Measurements from ENCODE around the gene GCM1. TPM values are rescaled to one million over a fixed set of nuclear protein-coding genes. Genes with fewer than 3 reads are reported as not detected.

Gene GCM1
- 0.07 TPM for total RNA-seq (2021; ENCODE audit: unreplicated experiment)
- not detected in 2 replicates for polyA plus RNA-seq (2012)
- Bru-seq, nascent RNA = percentile 8 among the genes with signal in this experiment
- BruChase-seq, experiment 1, labeled RNA remaining after a 6-hour chase = percentile 18 among the genes with signal in this experiment
- percentile 9 among the genes with signal in this experiment for BruChase-seq, experiment 2, labeled RNA remaining after a 2-hour chase
- long read RNA-seq = 0 reads

GRCh38 chr6:53148684-53149083 lies at the start of gene GCM1:
Gene GCM1 (minus strand): TSS chr6:53148841. CDS start chr6:53145632, 3,209 bp downstream.
- no peak within 1 kb of the TSS for H3K9ac ChIP-seq (ENCODE audit: low read length)
- CTCF ChIA-PET = no interaction called here
- no peak for ATAC-seq
- no peaks in the 10 kb centered on the region for H4K20me1 ChIP-seq (ENCODE audit: insufficient read depth)
- POLR2A ChIA-PET = no interaction called here
- no peaks in the 10 kb centered on the region for H3K4me1 ChIP-seq (ENCODE audit: control insufficient read depth in 1 of 2, insufficient read depth in 2 of 2, low read length in 2 of 2)
- H3K36me3 ChIP-seq (ENCODE audit: control insufficient read depth in 1 of 2, insufficient read depth in 2 of 2, low read length in 2 of 2) = no peaks in the 10 kb centered on the region
- H3K4me2 ChIP-seq (ENCODE audit: low read length) = no peak within 1 kb of the TSS
- no peak within 1 kb of the TSS for H3K27ac ChIP-seq (ENCODE audit: low read depth, low read length)
- no peak within 1 kb of the TSS for H2AFZ ChIP-seq (ENCODE audit: low read depth, low read length, poor library complexity, severe bottlenecking)
- RAD21 ChIA-PET (ENCODE audit: low non-redundant PET in 1 of 2, low total read pairs in 2 of 2, uncharacterized antibody in 2 of 2, unreplicated experiment in 2 of 2) = no interaction called here
- no peak within 1 kb of the TSS for H3K4me3 ChIP-seq (replicated peaks in 1 of 2; ENCODE audit: low read depth in 1 of 2, low read length in 2 of 2)
- no peaks in the 10 kb centered on the region for H3K9me3 ChIP-seq (ENCODE audit: control insufficient read depth in 1 of 2, insufficient read depth in 1 of 2, low read depth in 1 of 2, low read length in 2 of 2)
- no peaks in the 10 kb centered on the region for H3K79me2 ChIP-seq (ENCODE audit: insufficient read depth, low read length)
- no peaks in the 10 kb centered on the region for H3K27me3 ChIP-seq (ENCODE audit: insufficient read depth, low read length)
- no TSS peak for BruUV-seq (replicated peaks)
- TF ChIP-seq RAD21 (IDR thresholded peaks at IDR 0.05; ENCODE audit: low read depth) (no peak), ATF3 (IDR thresholded peaks at IDR 0.05) (no peak)
- intact Hi-C loops (cut with micrococcal nuclease) = no loop called here
- DNase-seq (ENCODE audit: low read depth, low spot score) = no peak
- H3K9me2 ChIP-seq (ENCODE audit: insufficient read depth) = no peaks in the 10 kb centered on the region

GRCh38 chr6:53197553-53197952 lies 48.9 kb upstream of the GCM1 start:
- Histone ChIP-seq H2AFZ (ENCODE audit: low read depth, low read length, poor library complexity, severe bottlenecking) (no peak overlapping the region), H3K79me2 (ENCODE audit: insufficient read depth, low read length) (no peaks in the 10 kb centered on the region), H3K9me2 (ENCODE audit: insufficient read depth) (no peaks in the 10 kb centered on the region), H3K9ac (ENCODE audit: low read length) (no peak overlapping the region), H3K36me3 (ENCODE audit: control insufficient read depth in 1 of 2, insufficient read depth in 2 of 2, low read length in 2 of 2) (no peaks in the 10 kb centered on the region), H4K20me1 (ENCODE audit: insufficient read depth) (no peaks in the 10 kb centered on the region), H3K4me2 (ENCODE audit: low read length) (no peak overlapping the region), H3K27ac (ENCODE audit: low read depth, low read length) (no peak overlapping the region), H3K27me3 (ENCODE audit: insufficient read depth, low read length) (no peaks in the 10 kb centered on the region), H3K4me1 (ENCODE audit: control insufficient read depth in 1 of 2, insufficient read depth in 2 of 2, low read length in 2 of 2) (peaks cover 0 to 3% of the 10 kb centered on the region in 2 experiments; a peak in 1 of 4 replicates), H3K4me3 (replicated peaks in 1 of 2; ENCODE audit: low read depth in 1 of 2, low read length in 2 of 2) (no peak overlapping the region), H3K9me3 (ENCODE audit: control insufficient read depth in 1 of 2, insufficient read depth in 1 of 2, low read depth in 1 of 2, low read length in 2 of 2) (no peaks in the 10 kb centered on the region)
- BruUV-seq (replicated peaks) = no TSS peak
- ATAC-seq = no peak
- TF ChIP-seq SRF (IDR thresholded peaks at IDR 0.05; ENCODE audit: low read depth) = no peak
- RAD21 ChIA-PET (ENCODE audit: low non-redundant PET in 1 of 2, low total read pairs in 2 of 2, uncharacterized antibody in 2 of 2, unreplicated experiment in 2 of 2) = no interaction called here
- no peak for DNase-seq (ENCODE audit: low read depth, low spot score)
- POLR2A ChIA-PET = no interaction called here
- CTCF ChIA-PET = no interaction called here
- intact Hi-C loops (cut with micrococcal nuclease) = no loop called here

All from HCT116 (cell line).